Renal cortex interstitium (tissue), 11 donors: Measurements from ENCODE around the gene GORASP2. TPM values are rescaled to one million over a fixed set of nuclear protein-coding genes. Genes with fewer than 3 reads are reported as not detected.
A peak's percentile ranks its signal among the peaks of the same experiment; 100 is the strongest.

ENCODE experiments used
- DNase-seq, 11 donors: peaks; one replicate each; pipeline ENCODE4 v3.0.0-alpha.2; 2013; ENCODE audit warnings: low read depth in 9 of 11, low spot score in 4 of 11; ENCODE audit errors: extremely low read depth in 1 of 11
- polyA plus RNA-seq, 3 donors: library from polyadenylated mRNA; unstranded; fragments of 120-200 nt; gene quantifications; one replicate each; pipeline ENCODE4 v1.2.1, GENCODE V29; 2013; ENCODE audit not compliant: insufficient read length in 3 of 3

GORASP2 gene
- polyA plus RNA-seq, 3 donors: 72.8 to 89.3 (median 83.3) TPM

- DNase-seq: no peak
Observed at GRCh38 chr2:170940066-170940465, 11.0 kb downstream of the GORASP2 start.

GRCh38 chr2:170942615-170943014 is 13.6 kb downstream of the GORASP2 start:
- no peak for DNase-seq

GRCh38 chr2:170943041-170943440 is 14.0 kb downstream of the GORASP2 start:
- DNase-seq: no peak

- no peak for DNase-seq
Observed at GRCh38 chr2:170943596-170943995, 14.5 kb downstream of the GORASP2 start.

GRCh38 chr2:170944545-170944944 is 15.5 kb downstream of the GORASP2 start:
- DNase-seq: no peak

- DNase-seq: no peak
Observed at GRCh38 chr2:170949415-170949814, 20.4 kb downstream of the GORASP2 start.

- DNase-seq: no peak
Observed at GRCh38 chr2:170950221-170950761, 21.2 kb downstream of the GORASP2 start.

GRCh38 chr2:170953941-170954340 is 24.9 kb downstream of the GORASP2 start:
- DNase-seq: no peak

GRCh38 chr2:170963386-170963785 is 34.3 kb downstream of the GORASP2 start:
- no peak for DNase-seq

GRCh38 chr2:170965446-170966225 is 36.6 kb downstream of the GORASP2 start:
- DNase-seq: peak in 1 of 11 donors; percentile 33

GRCh38 chr2:170966648-170967396 is 37.8 kb downstream of the GORASP2 start:
- DNase-seq: no peak

- DNase-seq: no peak
Observed at GRCh38 chr2:170967553-170967952, 38.5 kb downstream of the GORASP2 start.

GRCh38 chr2:170968205-170969003 is 39.4 kb downstream of the GORASP2 start:
- no peak for DNase-seq

GRCh38 chr2:170969030-170969429 is 40.0 kb downstream of the GORASP2 start:
- DNase-seq: no peak

GRCh38 chr2:170969872-170970496 is 40.9 kb downstream of the GORASP2 start:
- no peak for DNase-seq

GRCh38 chr2:170971071-170971470 is 42.0 kb downstream of the GORASP2 start:
- DNase-seq: no peak

GRCh38 chr2:170972296-170973224 is 43.5 kb downstream of the GORASP2 start:
- no peak for DNase-seq

- DNase-seq: no peak
Observed at GRCh38 chr2:170973225-170973491, 44.1 kb downstream of the GORASP2 start.
